Muscle of back (tissue), 11 donors: ENCODE measurements around the gene ZNF648. TPM values are rescaled to one million over a fixed set of nuclear protein-coding genes. Genes with fewer than 3 reads are reported as not detected.
"Not testable (repeated sequence)": the region's sequence is repeated elsewhere in the genome, so short reads cannot be mapped to it uniquely, and the experiment has no call there.

Source experiments
- DNase-seq, 3 donors: peaks; one replicate each; pipeline versions ENCODE4 v3.0.0 to v3.0.0-alpha.2; 2013
- polyA plus RNA-seq, 10 donors: library from polyadenylated mRNA; unstranded; fragments of 120-200 nt; gene quantifications; one replicate each; pipeline ENCODE4 v1.2.1, GENCODE V29; 2013; ENCODE audit not compliant: insufficient read length in 10 of 10

Gene ZNF648
- polyA plus RNA-seq, 10 donors: 0.04 to 0.13 (median 0.08) TPM; not detected in 2

DNA sequence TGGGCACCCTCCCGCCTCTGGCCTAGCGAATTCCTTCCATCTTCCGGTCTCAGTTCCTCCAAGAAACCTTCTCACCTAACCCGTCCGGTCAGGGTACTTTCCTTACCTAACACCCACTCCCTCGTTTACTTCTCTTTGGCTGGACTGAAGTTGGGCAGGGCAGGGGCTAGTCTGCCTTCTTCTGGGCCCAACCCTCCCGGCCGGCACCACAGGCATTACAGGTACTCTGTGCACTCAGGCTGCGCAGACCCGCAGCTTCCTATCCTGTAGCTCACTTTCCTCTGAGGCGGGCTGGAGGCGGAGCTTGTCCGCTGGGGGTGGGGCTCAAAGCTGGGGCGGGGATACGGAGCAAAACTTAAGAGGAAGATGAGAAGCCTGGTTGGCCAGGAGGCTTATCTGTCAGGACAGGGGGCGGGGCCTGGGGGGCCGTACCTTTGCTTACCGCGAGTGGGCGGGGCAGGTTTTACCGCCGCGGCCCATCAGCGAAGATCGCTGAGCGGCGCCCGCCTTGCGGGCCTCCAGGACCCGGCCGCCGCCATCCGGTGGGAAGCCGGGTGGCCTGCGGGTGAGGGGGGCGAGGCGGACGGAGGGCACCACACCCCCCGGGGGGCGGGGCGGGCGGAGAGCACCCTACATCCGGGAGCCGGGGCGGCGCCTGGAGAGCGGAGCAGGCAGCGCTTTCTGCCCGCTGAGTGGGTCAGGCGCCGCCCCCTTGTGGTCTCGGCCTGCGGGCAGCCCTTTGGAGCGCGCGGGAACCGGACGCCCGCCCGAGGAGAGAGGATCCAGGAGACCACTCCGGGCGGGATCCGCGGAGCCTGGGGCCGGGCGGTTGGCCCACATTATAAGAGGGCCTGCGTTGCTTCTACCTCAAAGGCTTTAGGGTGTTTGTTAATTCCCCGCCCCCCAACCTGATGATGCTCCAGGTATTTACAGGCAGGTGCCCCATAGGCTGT, 31.9 kb downstream of the ZNF648 start:
- peak; percentile 88 to 96 (median 93) for DNase-seq

DNA sequence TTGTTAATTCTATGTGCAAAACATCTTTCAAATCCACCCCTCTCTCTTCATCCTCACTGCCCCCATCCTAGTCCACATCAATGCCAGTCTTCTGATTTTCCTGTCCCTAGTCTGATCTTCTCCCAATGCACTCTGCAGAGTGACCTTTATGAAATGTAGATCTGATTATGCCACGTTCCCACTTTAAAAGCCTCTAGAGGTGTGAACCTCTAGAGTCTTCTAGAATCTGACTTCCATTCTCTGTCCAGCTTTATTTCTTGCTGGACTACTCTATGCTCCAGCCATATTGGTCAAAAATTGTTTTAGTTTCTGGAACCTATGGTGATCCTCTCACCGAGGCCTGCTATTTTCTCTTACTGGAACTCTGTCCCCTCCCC, 32.5 kb downstream of the ZNF648 start:
- DNase-seq: no peak

DNA sequence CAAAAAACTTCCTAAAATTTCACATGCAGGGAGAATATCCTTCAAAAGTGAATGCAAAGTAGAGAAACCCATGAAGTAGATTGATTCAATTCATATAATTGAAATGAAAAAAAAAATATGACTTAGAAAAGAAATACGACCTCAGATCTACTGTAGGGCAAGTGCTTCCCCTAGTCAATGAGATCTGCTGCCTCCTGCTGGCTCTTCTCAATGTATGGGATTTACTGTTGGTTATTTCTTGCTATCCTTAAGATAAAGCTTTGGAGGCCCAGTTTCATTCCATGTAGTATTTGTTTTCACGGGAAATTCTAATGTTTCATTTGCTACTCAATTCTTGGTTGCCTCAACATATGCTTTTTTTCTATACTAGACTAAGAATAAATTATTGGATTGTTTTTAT, 46.2 kb downstream of the ZNF648 start:
- DNase-seq: no peak

DNA sequence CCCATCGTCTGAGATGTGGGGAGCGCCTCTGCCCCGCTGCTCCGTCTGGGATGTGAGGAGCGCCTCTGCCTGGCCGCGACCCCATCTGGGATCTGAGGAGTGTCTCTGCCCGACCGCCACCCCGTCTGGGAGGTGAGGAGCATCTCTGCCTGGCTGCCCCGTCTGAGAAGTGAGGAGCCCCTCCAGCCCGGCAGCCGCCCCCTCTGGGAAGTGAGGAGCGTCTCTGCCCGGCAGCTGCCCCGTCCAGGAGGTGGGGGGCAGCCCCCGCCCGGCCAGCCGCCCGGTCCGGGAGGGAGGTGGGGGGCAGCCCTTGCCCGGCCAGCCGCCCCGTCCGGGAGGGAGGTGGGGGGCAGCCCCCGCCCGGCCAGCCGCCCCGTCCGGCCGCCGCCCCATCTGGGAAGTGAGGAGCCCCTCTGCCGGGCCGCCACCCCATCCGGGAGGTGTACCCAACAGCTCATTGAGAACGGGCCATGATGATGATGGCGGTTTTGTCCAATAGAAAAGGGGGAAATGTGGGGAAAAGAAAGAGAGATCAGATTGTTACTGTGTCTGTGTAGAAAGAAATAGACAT, 50.6 kb downstream of the ZNF648 start:
- not testable (repeated sequence) for DNase-seq

DNA sequence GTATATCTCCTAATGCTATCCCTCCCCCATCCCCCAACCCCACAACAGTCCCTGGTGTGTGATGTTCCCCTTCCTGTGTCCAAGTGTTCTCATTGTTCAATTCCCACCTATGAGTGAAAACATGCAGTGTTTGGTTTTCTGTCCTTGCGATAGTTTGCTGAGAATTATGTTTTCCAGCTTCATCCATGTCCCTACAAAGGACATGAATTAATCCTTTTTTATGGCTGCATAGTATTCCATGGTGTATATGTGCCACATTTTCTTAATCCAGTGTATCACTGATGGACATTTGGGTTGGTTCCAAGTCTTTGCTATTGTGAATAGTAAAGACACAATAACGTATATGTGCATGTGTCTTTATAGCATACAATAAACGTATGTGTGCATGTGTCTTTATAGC, 56.1 kb downstream of the ZNF648 start:
- DNase-seq: not testable (repeated sequence)

DNA sequence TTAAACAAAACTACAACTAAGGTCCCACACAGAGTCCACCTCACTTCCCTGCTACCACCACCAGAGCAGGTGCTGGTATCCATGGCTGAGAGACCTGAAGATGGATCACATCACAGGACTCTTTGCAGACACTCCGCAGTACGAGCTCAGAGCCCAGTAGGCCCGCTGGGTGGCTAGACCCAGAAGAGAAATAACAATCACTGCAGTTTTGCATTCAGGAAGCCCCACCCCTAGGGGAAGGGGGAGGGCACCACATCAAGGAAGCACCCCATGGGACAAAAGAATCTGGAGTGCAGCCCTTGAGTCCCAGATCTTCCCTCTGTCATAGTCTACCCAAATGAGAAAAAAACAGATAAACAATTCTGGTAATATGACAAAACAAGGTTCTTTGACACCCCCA, 56.9 kb downstream of the ZNF648 start:
- no peak for DNase-seq
